H1 (cell line): Measurements from ENCODE around the gene RAB39A. TPM values are rescaled to one million over a fixed set of nuclear protein-coding genes. Genes with fewer than 3 reads are reported as not detected.

Source experiments
- CTCF ChIA-PET: fragments of 300-600 bp; sonication (Branson Sonifier 250); formaldehyde crosslinking; loops from one replicate; lab custom pipeline; 2021; ENCODE audit not compliant: partially characterized antibody; lab: Charles Lee
- POLR2A ChIA-PET: fragments of 300-600 bp; sonication (Branson Sonifier 250); formaldehyde crosslinking; loops from one replicate; lab custom pipeline; 2021; ENCODE audit warnings: inconsistent platforms; ENCODE audit not compliant: partially characterized antibody; lab: Charles Lee
- DNase-seq, 2 experiments: peaks; one replicate each; pipeline versions ENCODE4 v3.0.0 to v3.0.0-alpha.2; 2010 to 2022; ENCODE audit warnings: low spot score in 2 of 2, low read depth in 1 of 2, mixed read lengths in 1 of 2
- FAIRE-seq: peaks from 2 replicates; lab custom pipeline; 2011; peaks lifted over from hg19 to GRCh38; lab: Jason Lieb, UNC
- H2AFZ ChIP-seq: 2 replicates; pipeline ENCODE4 v1.8.1; 2012; ENCODE audit warnings: low read length, inconsistent platforms
- H2AK5ac ChIP-seq: 2 replicates; pipeline ENCODE4 v1.6.1; 2013; ENCODE audit warnings: low read depth, low read length
- H2BK120ac ChIP-seq: replicated peaks from 2 replicates; pipeline ENCODE3; 2013; ENCODE audit warnings: low read depth, low read length, inconsistent platforms
- H2BK12ac ChIP-seq: 2 replicates; pipeline ENCODE4 v1.6.1; 2013; ENCODE audit warnings: low read depth, low read length
- H2BK15ac ChIP-seq: 2 replicates; pipeline ENCODE4 v1.6.1; 2013; ENCODE audit warnings: low read length
- H2BK20ac ChIP-seq: 2 replicates; pipeline ENCODE4 v1.6.1; 2013; ENCODE audit warnings: low read length
- H2BK5ac ChIP-seq: 2 replicates; pipeline ENCODE4 v1.6.1; 2013; ENCODE audit warnings: low read depth, low read length
- H3K14ac ChIP-seq: 2 replicates; pipeline ENCODE4 v1.6.1; 2013; ENCODE audit warnings: inconsistent platforms; ENCODE audit not compliant: insufficient read length
- H3K18ac ChIP-seq: 2 replicates; pipeline ENCODE4 v1.6.1; 2013; ENCODE audit warnings: low read length; ENCODE audit errors: extremely low read depth
- H3K23ac ChIP-seq: 2 replicates; pipeline ENCODE4 v1.6.1; 2013; ENCODE audit warnings: inconsistent platforms; ENCODE audit not compliant: insufficient read length
- H3K23me2 ChIP-seq: 2 replicates; pipeline ENCODE4 v1.6.1; 2013; ENCODE audit warnings: low read depth, low read length
- H3K27ac ChIP-seq: 2 replicates; pipeline ENCODE4 v1.6.1; 2011; ENCODE audit warnings: low read depth, low read length, inconsistent platforms
- H3K27me3 ChIP-seq, 4 experiments: replicated peaks in 1 of 4; 1 replicate in 1 of 4; 2 replicates in 3 of 4; pipeline versions ENCODE4 v1.6.1 to v1.8.1; 2011 to 2013; ENCODE audit warnings: low read length in 3 of 4, mild to moderate bottlenecking in 3 of 4, inconsistent platforms in 2 of 4, mixed read lengths in 2 of 4, moderate library complexity in 1 of 4; ENCODE audit not compliant: control insufficient read depth in 3 of 4, insufficient read depth in 3 of 4; ENCODE audit errors: extremely low read depth in 1 of 4
- H3K36me3 ChIP-seq, 4 experiments: 2 replicates each; pipeline versions ENCODE4 v1.6.1 to v1.8.1; 2011 to 2013; ENCODE audit warnings: mild to moderate bottlenecking in 4 of 4, low read length in 3 of 4, moderate library complexity in 2 of 4, control low read depth in 1 of 4, inconsistent platforms in 1 of 4; ENCODE audit not compliant: insufficient read depth in 4 of 4, control insufficient read depth in 2 of 4
- H3K4ac ChIP-seq: replicated peaks from 2 replicates; pipeline ENCODE3; 2013; ENCODE audit warnings: low read length, low read depth, mixed read lengths, inconsistent platforms; ENCODE audit not compliant: insufficient read length
- H3K4me1 ChIP-seq, 4 experiments: replicated peaks in 1 of 4; 1 replicate in 1 of 4; 2 replicates in 3 of 4; pipeline versions ENCODE4 v1.6.1 to v1.8.1; 2011 to 2013; ENCODE audit warnings: low read length in 3 of 4, inconsistent platforms in 2 of 4, mixed read lengths in 1 of 4; ENCODE audit not compliant: insufficient read depth in 4 of 4, control insufficient read depth in 3 of 4
- H3K4me2 ChIP-seq, 2 experiments: 2 replicates each; pipeline versions ENCODE4 v1.6.1 to v1.8.1; 2011 to 2013; ENCODE audit warnings: low read depth in 2 of 2, low read length in 2 of 2, control low read depth in 1 of 2, inconsistent platforms in 1 of 2, mild to moderate bottlenecking in 1 of 2; ENCODE audit not compliant: insufficient read depth in 1 of 2
- H3K4me3 ChIP-seq, 4 experiments: fragments of 200-600, 300-600 bp in 1 of 4; sonication (generic), shearing (Covaris generic), sonication (Bioruptor Twin) in 1 of 4; 2 replicates each; pipeline versions ENCODE4 v1.5.1 to v1.8.1; 2011 to 2016; ENCODE audit warnings: low read length in 4 of 4, low read depth in 3 of 4, control low read depth in 2 of 4, inconsistent platforms in 2 of 4, mild to moderate bottlenecking in 2 of 4, mixed read lengths in 1 of 4, moderate library complexity in 1 of 4; ENCODE audit not compliant: insufficient read depth in 2 of 4; ENCODE audit errors: extremely low read depth in 1 of 4
- H3K56ac ChIP-seq: replicated peaks from 2 replicates; pipeline ENCODE3; 2013; ENCODE audit warnings: low read depth, mild to moderate bottlenecking, mixed read lengths, low read length, inconsistent platforms; ENCODE audit not compliant: insufficient read length
- H3K79me1 ChIP-seq: 2 replicates; pipeline ENCODE4 v1.6.1; 2013; ENCODE audit warnings: low read depth, low read length, control low read depth
- H3K79me2 ChIP-seq, 2 experiments: 2 replicates each; pipeline versions ENCODE4 v1.6.1 to v1.8.1; 2012 to 2013; ENCODE audit warnings: low read length in 2 of 2, mild to moderate bottlenecking in 2 of 2, inconsistent platforms in 1 of 2; ENCODE audit not compliant: insufficient read depth in 2 of 2, control insufficient read depth in 1 of 2
- H3K9ac ChIP-seq, 4 experiments: replicated peaks in 1 of 4; 1 replicate in 1 of 4; 2 replicates in 3 of 4; pipeline versions ENCODE4 v1.6.1 to v1.8.1; 2011 to 2013; ENCODE audit warnings: low read depth in 3 of 4, low read length in 3 of 4, control low read depth in 2 of 4, mild to moderate bottlenecking in 2 of 4, moderate library complexity in 2 of 4, inconsistent platforms in 1 of 4; ENCODE audit errors: extremely low read depth in 1 of 4
- H3K9me3 ChIP-seq, 2 experiments: 2 replicates each; pipeline versions ENCODE4 v1.6.1 to v1.8.1; 2012 to 2013; ENCODE audit warnings: mild to moderate bottlenecking in 2 of 2, moderate library complexity in 2 of 2, control low read depth in 1 of 2, inconsistent platforms in 1 of 2, low read depth in 1 of 2, low read length in 1 of 2, mixed read lengths in 1 of 2; ENCODE audit not compliant: insufficient read depth in 2 of 2
- H4K20me1 ChIP-seq, 2 experiments: replicated peaks in 1 of 2; 2 replicates each; pipeline versions ENCODE3 to v1.8.1; 2011 to 2013; ENCODE audit warnings: inconsistent platforms in 2 of 2, low read length in 2 of 2, mild to moderate bottlenecking in 1 of 2; ENCODE audit not compliant: insufficient read depth in 2 of 2, control insufficient read depth in 1 of 2
- H4K5ac ChIP-seq: 2 replicates; pipeline ENCODE4 v1.6.1; 2013; ENCODE audit warnings: low read length, low read depth, mixed read lengths, inconsistent platforms; ENCODE audit not compliant: insufficient read length
- H4K8ac ChIP-seq: 2 replicates; pipeline ENCODE4 v1.8.0; 2013; ENCODE audit warnings: mild to moderate bottlenecking, moderate library complexity, low read length, inconsistent platforms; ENCODE audit not compliant: insufficient read depth; ENCODE audit errors: extremely low read depth
- H4K91ac ChIP-seq: replicated peaks from 2 replicates; pipeline ENCODE3; 2013; ENCODE audit warnings: low read length, mixed read lengths, inconsistent platforms; ENCODE audit not compliant: insufficient read length
- BACH1 ChIP-seq: IDR thresholded peaks from 2 replicates; pipeline ENCODE4 v1.6.1; 2012; ENCODE audit warnings: low read length, improper control_type of control experiment
- CHD2 ChIP-seq: IDR thresholded peaks from 2 replicates; pipeline ENCODE4 v1.6.1; 2012; ENCODE audit warnings: low read length, improper control_type of control experiment
- E2F6 ChIP-seq: IDR thresholded peaks from 2 replicates; pipeline ENCODE4 v1.6.1; 2012; ENCODE audit warnings: inconsistent platforms
- EZH2 ChIP-seq: fragments of 200-600 bp; sonication (generic); IDR thresholded peaks from 2 replicates; pipeline ENCODE4 v1.7.1; 2012; ENCODE audit warnings: low read depth, mild to moderate bottlenecking, moderate library complexity, low read length, inconsistent platforms; ENCODE audit not compliant: severe bottlenecking
- JUND ChIP-seq: IDR thresholded peaks from 2 replicates; pipeline ENCODE4 v1.6.1; 2011; ENCODE audit warnings: mild to moderate bottlenecking, improper control_type of control experiment, low read length
- NANOG ChIP-seq: IDR thresholded peaks from 2 replicates; pipeline ENCODE4 v1.6.1; 2011; ENCODE audit warnings: low read length, low read depth, mild to moderate bottlenecking, inconsistent platforms; ENCODE audit not compliant: insufficient read depth, poor library complexity, severe bottlenecking
- POU5F1 ChIP-seq: IDR thresholded peaks from 2 replicates; pipeline ENCODE4 v1.6.1; 2011; ENCODE audit warnings: low read depth, mild to moderate bottlenecking, low read length, moderate library complexity
- RAD21 ChIP-seq, 2 experiments: IDR thresholded peaks in 1 of 2; conservative IDR thresholded peaks in 1 of 2; 2 replicates each; pipeline ENCODE4 v1.6.1; 2011; ENCODE audit warnings: low read depth in 2 of 2, low read length in 2 of 2, improper control_type of control experiment in 1 of 2, inconsistent platforms in 1 of 2, mild to moderate bottlenecking in 1 of 2, moderate library complexity in 1 of 2
- SIN3A ChIP-seq, 2 experiments: IDR thresholded peaks in 1 of 2; conservative IDR thresholded peaks in 1 of 2; 2 replicates each; pipeline ENCODE4 v1.6.1; 2011 to 2012; ENCODE audit warnings: low read length in 2 of 2, improper control_type of control experiment in 1 of 2, low read depth in 1 of 2, mild to moderate bottlenecking in 1 of 2
- SUZ12 ChIP-seq: fragments of 200-600 bp; sonication (generic); IDR thresholded peaks from 2 replicates; pipeline ENCODE4 v1.6.1; 2012; ENCODE audit warnings: mild to moderate bottlenecking, inconsistent platforms, low read length, moderate library complexity, mixed read lengths
- YY1 ChIP-seq: IDR thresholded peaks from 2 replicates; pipeline ENCODE4 v1.6.1; 2011; ENCODE audit warnings: low read depth, mild to moderate bottlenecking, low read length
- WGBS, 2 experiments: shearing (Covaris generic) in 1 of 2; methylation state at CpG; one replicate each; pipeline versions ENCODE4 v1.1.6 to v1.1.7; 2013 to 2015; ENCODE audit warnings: low lambda C conversion rate in 2 of 2, mixed read lengths in 2 of 2, inconsistent platforms in 1 of 2, low coverage in 1 of 2, missing lambda C conversion rate in 1 of 2; ENCODE audit not compliant: insufficient replicate concordance in 2 of 2, insufficient coverage in 1 of 2, insufficient read length in 1 of 2; ENCODE audit errors: extremely low coverage in 1 of 2, missing lambda C conversion rate in 1 of 2; 5-methylcytosine and 5-hydroxymethylcytosine counted together
- polyA plus RNA-seq, 7 experiments: library from polyadenylated mRNA; depleted of rRNA in 3 of 7; stranded (reverse) in 5 of 7; unstranded in 2 of 7; fragments of >200 nt in 5 of 7; fragments of 200-250 nt in 2 of 7; gene quantifications; 1 replicate in 5 of 7; 2 replicates in 1 of 7; 4 replicates in 1 of 7; pipeline versions ENCODE4 v1.2.1 to v1.2.3, GENCODE V29; 2011 to 2013; ENCODE audit warnings: missing spikeins in 2 of 7, mixed read lengths in 2 of 7
- total RNA-seq: library from RNA; stranded (reverse); fragmentation: NEBNext Ultra II Directional; extraction: Animal tissue kit (Norgen Biotek cat#: 25700); gene quantifications from 2 replicates; pipeline ENCODE4 v1.2.1, GENCODE V29; 2021

The RAB39A gene
- total and polyA plus RNA-seq, 2 of the 8 experiments (the other 6 are each of a cell fraction or from before 2014, with no cell fraction given): 7.1 to 19.1 TPM

GRCh38 chr11:107999759-108000455, 71.7 kb downstream of the RAB39A start:
- POLR2A ChIA-PET: interaction anchor here (0.5 to 1.2 kb wide), 4 partner anchors 9 to 151 kb away, joined by 3 to 11 read pairs (median 3); partner anchors contain the start of gene CUL5
- Histone ChIP-seq H3K23ac (no peak overlapping the region), H2AK5ac (no peak overlapping the region), H2BK5ac (no peak overlapping the region), H3K9ac (no peak overlapping the region), H3K18ac (no peak overlapping the region), H3K4me2 (no peak overlapping the region), H2BK20ac (no peak overlapping the region), H3K27ac (no peak overlapping the region), H4K5ac (no peak overlapping the region), H3K56ac (no peak overlapping the region), H3K27me3 (no peaks in the 10 kb centered on the region), H2BK15ac (no peak overlapping the region), H3K4me1 (no peaks in the 10 kb centered on the region), H2BK120ac (no peak overlapping the region), H3K79me2 (no peaks in the 10 kb centered on the region), H2BK12ac (no peak overlapping the region; the same call in 1 of the 2 replicates), H3K4me3 (no peak overlapping the region), H4K91ac (no peak overlapping the region), H3K23me2 (no peaks in the 10 kb centered on the region), H3K4ac (no peak overlapping the region), H3K79me1 (no peaks in the 10 kb centered on the region), H3K9me3 (no peaks in the 10 kb centered on the region), H4K8ac (no peak overlapping the region), H2AFZ (peak overlapping the region; percentile 76), H3K36me3 (no peaks in the 10 kb centered on the region), H3K14ac (no peak overlapping the region), H4K20me1 (no peaks in the 10 kb centered on the region)
- FAIRE-seq: peak; percentile 97
- CTCF ChIA-PET: interaction anchor here (0.8 to 3.1 kb wide), 30 partner anchors 8 to 195 kb away, joined by 3 to 29 read pairs (median 3); partner anchors contain the start of gene CUL5
- peak; percentile 59 to 72 for DNase-seq
- 45% methylated on average over 6 of the region's 6 CpGs; no CpG with 5 or more reads in 1 of the 2 experiments for WGBS, 2 experiments
- TF ChIP-seq SUZ12: no peak
- TF ChIP-seq EZH2: no peak
- TF ChIP-seq BACH1: no peak
- TF ChIP-seq NANOG: no peak
- TF ChIP-seq RAD21 (IDR thresholded peaks at IDR 0.05 in 1 of 2, conservative IDR thresholded peaks at IDR 0.05 in 1 of 2; ENCODE audit: low read depth in 2 of 2, low read length in 2 of 2): peak; percentile 89 to 93
- no peak; a peak in 1 of 4 replicates for TF ChIP-seq SIN3A (conservative IDR thresholded peaks at IDR 0.05 in 1 of 2, IDR thresholded peaks at IDR 0.05 in 1 of 2; ENCODE audit: low read depth in 1 of 2, low read length in 2 of 2)
- TF ChIP-seq POU5F1: no peak
- no peak for TF ChIP-seq YY1
- 0 out of 2 replicates have a peak, but pooled peaks have one; percentile 23 for TF ChIP-seq JUND
- no peak for TF ChIP-seq CHD2
- no peak for TF ChIP-seq E2F6
